ENCODE measurements around the gene GAN.

GRCh38 chr16:81416749-81417148 lies 102.0 kb downstream of the GAN start:
- TF ChIP-seq CTCF (IDR thresholded peaks at IDR 0.05 in 2 of 3, conservative IDR thresholded peaks at IDR 0.05 in 1 of 3; ENCODE audit: insufficient read depth in 2 of 3, low read depth in 1 of 3, low read length in 3 of 3) (no peak), MXI1 (IDR thresholded peaks at IDR 0.05; ENCODE audit: low read depth, low read length) (no peak), ZBTB9 (CRISPR knock-in tag; IDR thresholded peaks at IDR 0.05) (no peak), MBD2 (IDR thresholded peaks at IDR 0.05; ENCODE audit: borderline replicate concordance, low read depth) (no peak), ZEB2 (IDR thresholded peaks at IDR 0.05) (no peak)
